Keratinocyte (primary cell): Measurements from ENCODE around the gene APC. TPM values are rescaled to one million over a fixed set of nuclear protein-coding genes. Genes with fewer than 3 reads are reported as not detected.
"Not testable (repeated sequence)": the region's sequence is repeated elsewhere in the genome, so short reads cannot be mapped to it uniquely, and the experiment has no call there.

Experiments used
- DNase-seq: peaks from one replicate; pipeline ENCODE4 v3.0.0-alpha.2; 2011; ENCODE audit warnings: low read depth, missing footprints, low spot score
- FAIRE-seq: peaks from 2 replicates; lab custom pipeline; 2011; peaks lifted over from hg19 to GRCh38; lab: Jason Lieb, UNC
- H2AFZ ChIP-seq: 2 replicates; pipeline ENCODE4 v1.6.0; 2012; ENCODE audit warnings: low read length, control low read depth, inconsistent platforms; ENCODE audit not compliant: control insufficient read depth
- H3K27ac ChIP-seq: 2 replicates; pipeline ENCODE4 v1.5.1; 2011; ENCODE audit warnings: low read length; ENCODE audit not compliant: control insufficient read depth, insufficient read depth
- H3K27me3 ChIP-seq: 3 replicates; pipeline ENCODE4 v1.6.0; 2011; ENCODE audit warnings: low read length; ENCODE audit not compliant: control insufficient read depth, insufficient read depth; ENCODE audit errors: extremely low read depth
- H3K36me3 ChIP-seq, 2 experiments: 2 replicates in 1 of 2; 3 replicates in 1 of 2; pipeline ENCODE4 v1.5.1; 2011; ENCODE audit warnings: low read length in 2 of 2, mild to moderate bottlenecking in 1 of 2; ENCODE audit not compliant: control insufficient read depth in 2 of 2, insufficient read depth in 2 of 2; ENCODE audit errors: extremely low read depth in 1 of 2
- H3K4me1 ChIP-seq: 3 replicates; pipeline ENCODE4 v1.5.1; 2011; ENCODE audit warnings: low read length; ENCODE audit not compliant: control insufficient read depth, insufficient read depth; ENCODE audit errors: extremely low read depth
- H3K4me2 ChIP-seq: 3 replicates; pipeline ENCODE4 v1.6.0; 2011; ENCODE audit warnings: low read depth, low read length; ENCODE audit not compliant: control insufficient read depth, insufficient read depth; ENCODE audit errors: extremely low read depth
- H3K4me3 ChIP-seq, 3 experiments: fragments of 200-600 bp in 1 of 3; sonication (generic) in 1 of 3; 2 replicates in 2 of 3; 3 replicates in 1 of 3; pipeline ENCODE4 v1.5.1; 2011 to 2016; ENCODE audit warnings: low read length in 3 of 3, mild to moderate bottlenecking in 3 of 3, control low read depth in 2 of 3, inconsistent platforms in 1 of 3, low read depth in 1 of 3, mixed read lengths in 1 of 3, mixed run types in 1 of 3, moderate library complexity in 1 of 3; ENCODE audit not compliant: control insufficient read depth in 2 of 3, insufficient read depth in 2 of 3; ENCODE audit errors: extremely low read depth in 1 of 3
- H3K79me2 ChIP-seq: 2 replicates; pipeline ENCODE4 v1.6.0; 2012; ENCODE audit warnings: low read length; ENCODE audit not compliant: control insufficient read depth, insufficient read depth
- H3K9ac ChIP-seq: 3 replicates; pipeline ENCODE4 v1.6.0; 2011; ENCODE audit warnings: low read length; ENCODE audit not compliant: control insufficient read depth, insufficient read depth; ENCODE audit errors: extremely low read depth
- H3K9me1 ChIP-seq: 3 replicates; pipeline ENCODE4 v1.6.0; 2011; ENCODE audit warnings: low read length; ENCODE audit not compliant: control insufficient read depth, insufficient read depth; ENCODE audit errors: extremely low read depth
- H3K9me3 ChIP-seq: 2 replicates; pipeline ENCODE4 v1.5.1; 2012; ENCODE audit warnings: low read depth, low read length; ENCODE audit not compliant: control insufficient read depth
- H4K20me1 ChIP-seq: 3 replicates; pipeline ENCODE4 v1.6.0; 2011; ENCODE audit warnings: low read length; ENCODE audit not compliant: control insufficient read depth, insufficient read depth; ENCODE audit errors: extremely low read depth
- CTCF ChIP-seq, 3 experiments: IDR thresholded peaks in 1 of 3; conservative IDR thresholded peaks in 1 of 3; optimal IDR thresholded peaks in 1 of 3; 2 replicates in 2 of 3; 3 replicates in 1 of 3; pipeline versions ENCODE3 to v1.5.1; 2011; ENCODE audit warnings: low read length in 3 of 3, mild to moderate bottlenecking in 3 of 3, moderate library complexity in 2 of 3, control low read depth in 1 of 3, inconsistent platforms in 1 of 3; ENCODE audit not compliant: insufficient read depth in 2 of 3; ENCODE audit errors: extremely low read depth in 1 of 3
- EZH2 ChIP-seq: IDR thresholded peaks from one replicate; pipeline ENCODE4 v1.6.1; 2012; ENCODE audit warnings: inconsistent platforms, mild to moderate bottlenecking, low read length, moderate library complexity
- dilution Hi-C: fragments of 300-500 bp; cut with MboI; formaldehyde crosslinking; loops from one replicate; pipeline ENCODE4 v1.7.0; 2020; ENCODE audit warnings: low sequenced_read_pairs; ENCODE audit not compliant: extremely low pct_ligation_motif_present
- polyA plus RNA-seq, 5 experiments: library from polyadenylated mRNA; depleted of rRNA in 3 of 5; stranded (reverse) in 3 of 5; stranded (forward) in 1 of 5; unstranded in 1 of 5; fragments of >200 nt; gene quantifications; 1 replicate in 1 of 5; 2 replicates in 3 of 5; 3 replicates in 1 of 5; pipeline versions ENCODE4 v1.2.1 to v1.2.3, GENCODE V29; 2011 to 2012; ENCODE audit warnings: missing spikeins in 2 of 5, low read depth in 1 of 5, low replicate concordance in 1 of 5

The APC gene
- polyA plus RNA-seq, 1 donor (not counting 4 experiments of a cell fraction or from before 2014, with no cell fraction given): 16.5 TPM

GRCh38 chr5:112854651-112855050, 117.0 kb downstream of the APC start:
- DNase-seq (no peak), FAIRE-seq (no peak)
- H3K4me1 ChIP-seq: no peaks in the 10 kb centered on the region
- no peaks in the 10 kb centered on the region for H3K36me3 ChIP-seq
- no peaks in the 10 kb centered on the region for H3K9me3 ChIP-seq
- H3K27ac ChIP-seq: no peak overlapping the region
- no peaks in the 10 kb centered on the region for H4K20me1 ChIP-seq
- H3K79me2 ChIP-seq: no peaks in the 10 kb centered on the region
- no peak overlapping the region for H3K4me3 ChIP-seq
- no peaks in the 10 kb centered on the region for H3K9me1 ChIP-seq
- H3K9ac ChIP-seq: no peak overlapping the region
- no peak for TF ChIP-seq CTCF (optimal IDR thresholded peaks at IDR 0.05 in 1 of 3, IDR thresholded peaks at IDR 0.05 in 1 of 3, conservative IDR thresholded peaks at IDR 0.05 in 1 of 3; ENCODE audit: extremely low read depth in 1 of 3, insufficient read depth in 2 of 3, low read length in 3 of 3)
- TF ChIP-seq EZH2: no peak
- peaks cover 6% of the 10 kb centered on the region for H3K27me3 ChIP-seq
- dilution Hi-C loops: no loop called here
- no peak overlapping the region for H3K4me2 ChIP-seq
- no peak overlapping the region for H2AFZ ChIP-seq

DNA sequence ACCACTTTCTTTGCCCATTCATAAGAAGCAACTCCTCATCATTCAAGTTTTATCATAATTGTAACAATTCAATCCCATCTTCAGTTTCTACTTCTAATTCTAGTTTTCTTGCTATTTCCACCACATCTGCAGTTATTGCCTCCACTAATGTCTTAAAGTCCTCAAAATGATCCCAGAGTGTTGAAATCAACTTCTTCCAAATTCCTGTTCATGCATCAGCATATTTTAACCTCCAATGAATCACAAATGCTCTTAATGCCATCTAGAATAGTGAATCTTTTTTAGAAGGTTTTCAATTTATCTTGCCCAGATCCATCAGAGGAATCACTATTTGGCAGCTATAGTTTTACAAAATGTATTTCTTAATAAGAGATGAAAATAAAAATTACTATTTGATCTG, 120.2 kb downstream of the APC start:
- peaks cover 6% of the 10 kb centered on the region for H3K27me3 ChIP-seq
- H3K9me1 ChIP-seq: no peaks in the 10 kb centered on the region
- H3K4me2 ChIP-seq: no peak overlapping the region
- dilution Hi-C loops: no loop called here
- peaks cover 16% of the 10 kb centered on the region for H3K4me1 ChIP-seq
- no peak overlapping the region for H3K9ac ChIP-seq
- peaks cover 17% of the 10 kb centered on the region for H3K79me2 ChIP-seq
- H3K4me3 ChIP-seq: no peak overlapping the region
- H3K27ac ChIP-seq: no peak overlapping the region
- no peak overlapping the region for H2AFZ ChIP-seq
- TF ChIP-seq CTCF (optimal IDR thresholded peaks at IDR 0.05 in 1 of 3, IDR thresholded peaks at IDR 0.05 in 1 of 3, conservative IDR thresholded peaks at IDR 0.05 in 1 of 3; ENCODE audit: extremely low read depth in 1 of 3, insufficient read depth in 2 of 3, low read length in 3 of 3) (no peak), EZH2 (no peak)
- no peaks in the 10 kb centered on the region for H4K20me1 ChIP-seq
- DNase-seq: no peak
- peaks cover 0 to 4% of the 10 kb centered on the region in 2 experiments for H3K36me3 ChIP-seq
- FAIRE-seq: no peak
- no peaks in the 10 kb centered on the region for H3K9me3 ChIP-seq

GRCh38 chr5:112860571-112860928, 122.9 kb downstream of the APC start:
- peak overlapping the region; percentile 97 for H3K9ac ChIP-seq
- FAIRE-seq, dilution Hi-C loops: not testable (repeated sequence)

More at GRCh38 chr5:112860571-112860928, 122.9 kb downstream of the APC start:
- DNase-seq, H3K9me1 ChIP-seq, H3K27me3 ChIP-seq, H3K9me3 ChIP-seq, H4K20me1 ChIP-seq: not testable (repeated sequence)
- peak overlapping the region; percentile 81 to 100 (median 99) for H3K4me3 ChIP-seq
- H2AFZ ChIP-seq: peak overlapping the region; percentile 84
- H3K79me2 ChIP-seq: peaks cover 38% of the 10 kb centered on the region
- peak overlapping the region; percentile 94 for H3K27ac ChIP-seq
- H3K36me3 ChIP-seq: peaks cover 1 to 19% of the 10 kb centered on the region in 2 experiments
- H3K4me1 ChIP-seq: peaks cover 23% of the 10 kb centered on the region
- peak overlapping the region; percentile 96 for H3K4me2 ChIP-seq
